Tibial nerve (tissue), 4 donors: ENCODE data around the gene FAM120B. TPM values are rescaled to one million over a fixed set of nuclear protein-coding genes. Genes with fewer than 3 reads are reported as not detected.

Source experiments
- DNase-seq, 2 donors: peaks; one replicate each; pipeline ENCODE4 v3.0.0-alpha.2; 2019; ENCODE audit warnings: low spot score in 2 of 2
- H3K27ac ChIP-seq, 4 donors: fragments of 200-600 bp; sonication (generic) in 3 of 4; one replicate each; pipeline ENCODE4 v1.5.1; 2017 to 2019; ENCODE audit warnings: mild to moderate bottlenecking in 1 of 4
- H3K27me3 ChIP-seq, 2 donors: fragments of 200-600 bp; sonication (generic) in 1 of 2; one replicate each; pipeline versions ENCODE4 v1.5.1 to v1.6.0; 2017 to 2019
- H3K36me3 ChIP-seq, 3 donors: fragments of 200-600 bp; sonication (generic); one replicate each; pipeline ENCODE4 v1.5.1; 2018 to 2019
- H3K4me1 ChIP-seq, 4 donors: fragments of 200-600 bp; sonication (generic) in 3 of 4; one replicate each; pipeline ENCODE4 v1.5.1; 2017 to 2019
- H3K4me3 ChIP-seq, 4 donors: fragments of 200-600 bp; sonication (generic) in 3 of 4; one replicate each; pipeline ENCODE4 v1.5.1; 2017 to 2019; ENCODE audit warnings: mild to moderate bottlenecking in 1 of 4, moderate library complexity in 1 of 4
- H3K9me3 ChIP-seq, 4 donors: fragments of 200-600 bp; sonication (generic) in 3 of 4; one replicate each; pipeline ENCODE4 v1.5.1; 2017 to 2019
- EP300 ChIP-seq, 2 donors: sonication (generic); formaldehyde crosslinking; IDR thresholded peaks; one replicate each; pipeline ENCODE4 v1.6.1; 2017; ENCODE audit warnings: antibody characterized with exemption in 2 of 2, mild to moderate bottlenecking in 1 of 2
- POLR2A ChIP-seq, 2 donors: fragments of 450-650 bp; IDR thresholded peaks; one replicate each; pipeline ENCODE4 v1.6.1; 2017; ENCODE audit warnings: antibody characterized with exemption in 2 of 2, mild to moderate bottlenecking in 2 of 2, moderate library complexity in 2 of 2
- WGBS, 2 donors: methylation state at CpG; one replicate each; pipeline ENCODE4 v1.1.5; 2018; 5-methylcytosine and 5-hydroxymethylcytosine counted together
- total RNA-seq, 4 donors: library from RNA; depleted of rRNA; stranded (reverse); fragments of >200 nt; gene quantifications; one replicate each; pipeline ENCODE4 v1.1.0, GENCODE V29; 2016
- TF ChIP-seq, protein P1 (sequence below), 5 experiments: fragments of 200-600 bp in 3 of 5; fragments of 450-650 bp in 2 of 5; sonication (generic) in 3 of 5; IDR thresholded peaks; one replicate each; pipeline ENCODE4 v1.5.1; 2016 to 2019; ENCODE audit warnings: antibody characterized with exemption in 5 of 5, mild to moderate bottlenecking in 3 of 5, moderate library complexity in 2 of 5

Gene FAM120B
- total RNA-seq, 4 donors from 2014 or later: 26.0 to 35.4 (median 32.1) TPM

DNA sequence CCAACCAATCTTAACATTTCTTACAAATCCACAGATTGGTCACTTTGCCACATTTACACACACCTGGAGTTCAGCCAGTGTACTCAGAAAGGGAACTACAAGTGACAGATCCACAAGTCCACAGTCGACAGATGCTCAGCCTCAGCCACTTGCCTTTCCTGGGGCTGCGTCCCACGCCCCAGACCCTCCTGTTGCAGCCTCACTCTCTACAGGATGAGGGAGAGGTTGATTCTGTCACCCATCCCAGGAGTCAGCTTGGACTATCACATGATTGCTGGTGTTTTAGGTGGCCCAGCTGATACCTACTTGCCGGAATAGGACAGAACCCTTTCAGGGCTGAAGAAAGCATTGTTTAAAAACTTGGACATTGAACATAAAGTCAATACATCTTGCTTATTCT is 108.8 kb downstream of the FAM120B start:
- H3K27me3 ChIP-seq: no peaks in the 10 kb centered on the region
- no peak for DNase-seq
- H3K4me1 ChIP-seq: no peaks in the 10 kb centered on the region
- TF ChIP-seq, protein P1, sequence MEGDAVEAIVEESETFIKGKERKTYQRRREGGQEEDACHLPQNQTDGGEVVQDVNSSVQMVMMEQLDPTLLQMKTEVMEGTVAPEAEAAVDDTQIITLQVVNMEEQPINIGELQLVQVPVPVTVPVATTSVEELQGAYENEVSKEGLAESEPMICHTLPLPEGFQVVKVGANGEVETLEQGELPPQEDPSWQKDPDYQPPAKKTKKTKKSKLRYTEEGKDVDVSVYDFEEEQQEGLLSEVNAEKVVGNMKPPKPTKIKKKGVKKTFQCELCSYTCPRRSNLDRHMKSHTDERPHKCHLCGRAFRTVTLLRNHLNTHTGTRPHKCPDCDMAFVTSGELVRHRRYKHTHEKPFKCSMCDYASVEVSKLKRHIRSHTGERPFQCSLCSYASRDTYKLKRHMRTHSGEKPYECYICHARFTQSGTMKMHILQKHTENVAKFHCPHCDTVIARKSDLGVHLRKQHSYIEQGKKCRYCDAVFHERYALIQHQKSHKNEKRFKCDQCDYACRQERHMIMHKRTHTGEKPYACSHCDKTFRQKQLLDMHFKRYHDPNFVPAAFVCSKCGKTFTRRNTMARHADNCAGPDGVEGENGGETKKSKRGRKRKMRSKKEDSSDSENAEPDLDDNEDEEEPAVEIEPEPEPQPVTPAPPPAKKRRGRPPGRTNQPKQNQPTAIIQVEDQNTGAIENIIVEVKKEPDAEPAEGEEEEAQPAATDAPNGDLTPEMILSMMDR (IDR thresholded peaks at IDR 0.05): no peak
- TF ChIP-seq EP300 (IDR thresholded peaks at IDR 0.05) (no peak), POLR2A (IDR thresholded peaks at IDR 0.05) (no peak)
- H3K36me3 ChIP-seq: no peaks in the 10 kb centered on the region
- H3K4me3 ChIP-seq: no peak overlapping the region
- no peak overlapping the region for H3K27ac ChIP-seq
- WGBS, 2 donors: 87 to 88% methylated on average over 4 of the region's 4 CpGs
- H3K9me3 ChIP-seq: peaks cover 0 to 40% (median 3%) of the 10 kb centered on the region in 4 donors

DNA sequence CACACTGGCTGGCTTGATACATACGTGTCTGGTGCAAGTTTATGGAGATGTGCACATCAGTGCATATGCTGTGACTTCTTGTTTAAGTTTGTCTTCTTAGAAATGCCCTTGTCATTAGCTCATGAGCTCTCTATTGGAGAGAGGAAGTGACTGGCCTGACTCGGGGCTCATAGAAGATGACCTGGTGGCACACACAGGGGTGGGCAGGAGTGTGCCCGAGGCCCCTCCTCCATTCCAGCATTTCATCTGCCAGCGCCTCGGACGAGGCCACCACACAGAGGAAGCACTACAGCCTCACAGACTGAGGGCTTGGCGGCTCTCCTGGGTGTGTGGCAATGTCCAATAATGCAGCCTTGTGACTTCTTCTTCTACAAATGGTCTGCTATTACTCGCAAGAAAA is 109.7 kb downstream of the FAM120B start:
- H3K4me1 ChIP-seq: no peaks in the 10 kb centered on the region
- TF ChIP-seq, protein P1 (IDR thresholded peaks at IDR 0.05): no peak
- TF ChIP-seq EP300 (IDR thresholded peaks at IDR 0.05) (no peak), POLR2A (IDR thresholded peaks at IDR 0.05) (no peak)
- H3K36me3 ChIP-seq: no peaks in the 10 kb centered on the region
- H3K27me3 ChIP-seq: no peaks in the 10 kb centered on the region
- 63 to 73% methylated on average over 8 of the region's 8 CpGs for WGBS, 2 donors
- no peak overlapping the region for H3K27ac ChIP-seq
- DNase-seq: no peak
- no peak overlapping the region for H3K4me3 ChIP-seq
- H3K9me3 ChIP-seq: peaks cover 0 to 31% (median under 1%) of the 10 kb centered on the region in 4 donors

- TF ChIP-seq, protein P1 (IDR thresholded peaks at IDR 0.05): no peak
- TF ChIP-seq POLR2A (IDR thresholded peaks at IDR 0.05): no peak
- TF ChIP-seq EP300 (IDR thresholded peaks at IDR 0.05): no peak
- 87 to 95% methylated on average over 9 to 10 of the region's 10 CpGs for WGBS, 2 donors
- Histone ChIP-seq H3K36me3 (no peaks in the 10 kb centered on the region), H3K27me3 (no peaks in the 10 kb centered on the region), H3K27ac (no peak overlapping the region), H3K4me1 (no peaks in the 10 kb centered on the region), H3K4me3 (no peak overlapping the region), H3K9me3 (peaks cover 0 to 24% (median 0%) of the 10 kb centered on the region in 4 donors)
- DNase-seq: no peak
These were observed 110.5 kb downstream of the FAM120B start for GRCh38 chr6:170416959-170417606.

GRCh38 chr6:170417881-170418280 is 111.3 kb downstream of the FAM120B start:
- Histone ChIP-seq H3K4me1 (no peaks in the 10 kb centered on the region), H3K27me3 (no peaks in the 10 kb centered on the region), H3K9me3 (peaks cover 0 to 19% (median 0%) of the 10 kb centered on the region in 4 donors), H3K36me3 (no peaks in the 10 kb centered on the region), H3K27ac (no peak overlapping the region), H3K4me3 (no peak overlapping the region)
- 84 to 86% methylated on average over 8 to 9 of the region's 9 CpGs for WGBS, 2 donors
- no peak for DNase-seq
- TF ChIP-seq, protein P1 (IDR thresholded peaks at IDR 0.05): no peak
- no peak for TF ChIP-seq POLR2A (IDR thresholded peaks at IDR 0.05)
- TF ChIP-seq EP300 (IDR thresholded peaks at IDR 0.05): no peak

- peaks cover 0 to 5% (median 0%) of the 10 kb centered on the region in 4 donors for H3K9me3 ChIP-seq
- no peak overlapping the region for H3K4me3 ChIP-seq
- DNase-seq: no peak
- no peaks in the 10 kb centered on the region for H3K36me3 ChIP-seq
- no peak overlapping the region for H3K27ac ChIP-seq
- H3K27me3 ChIP-seq: peaks cover 0 to 16% of the 10 kb centered on the region in 2 donors
- TF ChIP-seq EP300 (IDR thresholded peaks at IDR 0.05): no peak
- TF ChIP-seq POLR2A (IDR thresholded peaks at IDR 0.05): no peak
- TF ChIP-seq, protein P1 (IDR thresholded peaks at IDR 0.05): no peak
- 75 to 88% methylated on average over 7 of the region's 7 CpGs for WGBS, 2 donors
- no peaks in the 10 kb centered on the region for H3K4me1 ChIP-seq
These were observed 113.7 kb downstream of the FAM120B start for GRCh38 chr6:170420283-170420682.
